HepG2 (cell line): Measurements from ENCODE around the gene NMUR2. TPM values are rescaled to one million over a fixed set of nuclear protein-coding genes. Genes with fewer than 3 reads are reported as not detected.

Experiments used
- ATAC-seq: fragments of 200-7000 bp; cut with Tn5 transposase; 3 replicates; pipeline ENCODE4 v1.9.1; 2020; ENCODE audit warnings: mild to moderate bottlenecking, moderate library complexity
- BruUV-seq: library from RNA; stranded (reverse); fragments of 400-500 nt; replicated peaks from 2 replicates; lab custom pipeline; 2021; lab: Mats Ljungman, UMichigan
- CTCF ChIA-PET: fragments of 300-600 bp; formaldehyde crosslinking; extraction: SDS; loops from one replicate; lab custom pipeline; 2021; ENCODE audit warnings: low total read pairs, inconsistent platforms, low intra/inter-chr PET ratio; lab: Yijun Ruan, JAX
- POLR2A ChIA-PET: fragments of 350-600 bp; sonication (Branson Sonifier 250); formaldehyde crosslinking; loops from one replicate; lab custom pipeline; 2020; ENCODE audit warnings: antibody characterized with exemption, inconsistent platforms; lab: Yijun Ruan, JAX
- DNase-seq: peaks from one replicate; pipeline ENCODE4 v3.0.0-alpha.2; 2015; ENCODE audit warnings: low spot score
- FAIRE-seq: peaks from 3 replicates; lab custom pipeline; 2011; peaks lifted over from hg19 to GRCh38; lab: Jason Lieb, UNC
- H2AFZ ChIP-seq: one replicate; pipeline ENCODE4 v1.6.1; 2011; ENCODE audit warnings: low read length, inconsistent platforms
- H3K27ac ChIP-seq: fragments of 300-600 bp; 3 replicates; pipeline ENCODE4 v1.8.0; 2011; ENCODE audit warnings: mixed run types, mild to moderate bottlenecking, mixed read lengths, low read length, inconsistent platforms; ENCODE audit not compliant: insufficient read depth; ENCODE audit errors: extremely low read length
- H3K27me3 ChIP-seq, 2 experiments: fragments of 200-600 bp in 1 of 2; 2 replicates in 1 of 2; 3 replicates in 1 of 2; pipeline versions ENCODE4 v1.6.0 to v1.8.0; 2011; ENCODE audit warnings: low read length in 2 of 2, mild to moderate bottlenecking in 2 of 2, moderate library complexity in 2 of 2, inconsistent platforms in 1 of 2; ENCODE audit not compliant: insufficient read depth in 2 of 2, control insufficient read depth in 1 of 2
- H3K36me3 ChIP-seq, 2 experiments: fragments of 200-600 bp in 1 of 2; replicated peaks in 1 of 2; 2 replicates in 1 of 2; 3 replicates in 1 of 2; pipeline versions ENCODE4 v1.5.1 to v1.8.0; 2011; ENCODE audit warnings: low read length in 2 of 2, inconsistent platforms in 1 of 2; ENCODE audit not compliant: insufficient read depth in 2 of 2, control insufficient read depth in 1 of 2
- H3K4me1 ChIP-seq: 2 replicates; pipeline ENCODE4 v1.5.1; 2012; ENCODE audit warnings: low read length, inconsistent platforms; ENCODE audit not compliant: insufficient read depth
- H3K4me2 ChIP-seq: 2 replicates; pipeline ENCODE4 v1.6.0; 2011; ENCODE audit warnings: low read depth, low read length, inconsistent platforms
- H3K4me3 ChIP-seq, 3 experiments: fragments of 200-600 bp in 1 of 3; sonication (generic), shearing (Covaris generic) in 1 of 3; replicated peaks in 1 of 3; 2 replicates each; pipeline ENCODE4 v1.5.1; 2011 to 2016; ENCODE audit warnings: low read length in 3 of 3, inconsistent platforms in 2 of 3, low read depth in 2 of 3, mild to moderate bottlenecking in 2 of 3, control low read depth in 1 of 3, mixed read lengths in 1 of 3; ENCODE audit not compliant: insufficient read depth in 1 of 3
- H3K79me2 ChIP-seq: one replicate; pipeline ENCODE4 v1.6.1; 2011; ENCODE audit warnings: low read length, inconsistent platforms; ENCODE audit not compliant: insufficient read depth
- H3K9ac ChIP-seq: 2 replicates; pipeline ENCODE4 v1.6.0; 2011; ENCODE audit warnings: mild to moderate bottlenecking, low read depth, low read length, inconsistent platforms; ENCODE audit not compliant: insufficient read depth
- H3K9me3 ChIP-seq: 2 replicates; pipeline ENCODE4 v1.5.1; 2012; ENCODE audit warnings: mild to moderate bottlenecking, low read length
- H4K20me1 ChIP-seq: 2 replicates; pipeline ENCODE4 v1.6.0; 2011; ENCODE audit warnings: inconsistent platforms, mild to moderate bottlenecking, low read length, moderate library complexity; ENCODE audit not compliant: insufficient read depth
- EP300 ChIP-seq, 3 experiments: sonication (generic) in 1 of 3; formaldehyde crosslinking in 1 of 3; IDR thresholded peaks; 2 replicates each; pipeline versions ENCODE4 v1.5.1 to v1.6.1; 2011 to 2020; ENCODE audit warnings: low read depth in 2 of 3, low read length in 2 of 3, borderline replicate concordance in 1 of 3, improper control_type of control experiment in 1 of 3, mild to moderate bottlenecking in 1 of 3, missing genetic modification reagents in 1 of 3, moderate library complexity in 1 of 3
- FOXO4 ChIP-seq: sonication (generic); formaldehyde crosslinking; conservative IDR thresholded peaks from 2 replicates; pipeline ENCODE4 v1.8.1; 2023; ENCODE audit warnings: missing genetic modification reagents
- HES4 ChIP-seq: sonication (generic); formaldehyde crosslinking; IDR thresholded peaks from 2 replicates; pipeline ENCODE4 v1.9.0; 2021; ENCODE audit warnings: mild to moderate bottlenecking, missing genetic modification reagents, borderline replicate concordance
- HIC2 ChIP-seq: sonication (generic); formaldehyde crosslinking; IDR thresholded peaks from 2 replicates; pipeline ENCODE4 v1.9.0; 2022; ENCODE audit warnings: low read depth, missing genetic modification reagents
- MAFF ChIP-seq: IDR thresholded peaks from 2 replicates; pipeline ENCODE4 v1.6.1; 2011; ENCODE audit warnings: low read depth, low read length, improper control_type of control experiment
- MAFK ChIP-seq, 2 experiments: IDR thresholded peaks in 1 of 2; conservative IDR thresholded peaks in 1 of 2; 2 replicates each; pipeline ENCODE4 v1.6.1; 2011; ENCODE audit warnings: improper control_type of control experiment in 2 of 2, low read length in 2 of 2
- ZNF143 ChIP-seq: sonication (generic); formaldehyde crosslinking; IDR thresholded peaks from 2 replicates; pipeline ENCODE4 v1.4.0; 2020; ENCODE audit warnings: missing genetic modification reagents
- ZNF569 ChIP-seq: sonication (generic); formaldehyde crosslinking; IDR thresholded peaks from 2 replicates; pipeline ENCODE4 v1.5.0; 2020; ENCODE audit warnings: mild to moderate bottlenecking, missing genetic modification reagents, moderate library complexity, borderline replicate concordance
- ZNF850 ChIP-seq: sonication (generic); formaldehyde crosslinking; conservative IDR thresholded peaks from 2 replicates; pipeline ENCODE4 v1.9.0; 2021; ENCODE audit warnings: mild to moderate bottlenecking, missing genetic modification reagents
- ZNF878 ChIP-seq: sonication (generic); formaldehyde crosslinking; IDR thresholded peaks from 2 replicates; pipeline ENCODE4 v1.8.1; 2023; ENCODE audit warnings: mild to moderate bottlenecking, missing genetic modification reagents, moderate library complexity
- ZSCAN31 ChIP-seq: sonication (generic); formaldehyde crosslinking; IDR thresholded peaks from 2 replicates; pipeline ENCODE4 v1.5.0; 2020; ENCODE audit warnings: low read depth, mild to moderate bottlenecking, missing genetic modification reagents
- WGBS: methylation state at CpG from one replicate; pipeline ENCODE4 v1.1.6; 2017; ENCODE audit warnings: low lambda C conversion rate; 5-methylcytosine and 5-hydroxymethylcytosine counted together
- in situ Hi-C: cut with HindIII; loops from 2 replicates; pipeline ENCODE4 v1.10.0; 2017; ENCODE audit warnings: low pct_unique_long_range_greater_than_20kb; ENCODE audit not compliant: extremely low pct_ligation_motif_present
- intact Hi-C: fragments of 100-400 bp; cut with micrococcal nuclease; formaldehyde crosslinking; loops from one replicate; pipeline ENCODE4 v1.10.0; 2022; ENCODE audit not compliant: unreplicated experiment
- polyA plus RNA-seq, 8 experiments: library from polyadenylated mRNA; depleted of rRNA in 3 of 8; stranded (reverse) in 7 of 8; unstranded in 1 of 8; fragments of >200 nt; fragmentation: Illumina TruSeq in 4 of 8; extraction: Trizol in 4 of 8; gene quantifications; 2 replicates each; pipeline versions ENCODE4 v1.2.1 to v1.2.3, GENCODE V29; 2011 to 2016; ENCODE audit warnings: low read depth in 4 of 8, missing spikeins in 1 of 8, mixed read lengths in 1 of 8; ENCODE audit not compliant: insufficient read depth in 1 of 8
- total RNA-seq, 5 experiments: library from RNA; depleted of rRNA; stranded (reverse); fragments of >200 nt; fragmentation: Illumina TruSeq; extraction: Trizol; gene quantifications; 2 replicates each; pipeline ENCODE4 v1.2.3, GENCODE V29; 2016; ENCODE audit warnings: low read depth in 1 of 5

The NMUR2 gene
- total and polyA plus RNA-seq, 2 of the 13 experiments (the other 11 are each of a cell fraction or from before 2014, with no cell fraction given), result not detected

GRCh38 chr5:152427721-152428120, 22.6 kb upstream of the NMUR2 start (continued):
- no peak for TF ChIP-seq HIC2

GRCh38 chr5:152425083-152425482, 20.0 kb upstream of the NMUR2 start:
- ATAC-seq, result no peak
- no peak overlapping the region for H3K9ac ChIP-seq
- in situ Hi-C loops, result no loop called here
- no peaks in the 10 kb centered on the region for H3K36me3 ChIP-seq
- no peak overlapping the region for H3K27ac ChIP-seq
- intact Hi-C loops, result no loop called here
- H3K4me2 ChIP-seq, result no peak overlapping the region
- CTCF ChIA-PET, result no interaction called here
- H3K9me3 ChIP-seq, result no peaks in the 10 kb centered on the region
- no TSS peak for BruUV-seq
- no peak overlapping the region for H3K4me3 ChIP-seq
- peak; percentile 82 to 94 for TF ChIP-seq MAFK (conservative IDR thresholded peaks at IDR 0.05 in 1 of 2, IDR thresholded peaks at IDR 0.05 in 1 of 2; ENCODE audit: low read length in 2 of 2)
- no peak for TF ChIP-seq HES4 (CRISPR knock-in tag)
- no peak for TF ChIP-seq ZNF569 (CRISPR knock-in tag)
- TF ChIP-seq MAFF, result peak; percentile 89
- H3K79me2 ChIP-seq, result no peaks in the 10 kb centered on the region
- H3K27me3 ChIP-seq, result no peaks in the 10 kb centered on the region
- no peak for FAIRE-seq
- H3K4me1 ChIP-seq, result no peaks in the 10 kb centered on the region
- no peak for DNase-seq
- H4K20me1 ChIP-seq, result no peaks in the 10 kb centered on the region
- WGBS, result 15% methylated on average over 2 of the region's 2 CpGs
- POLR2A ChIA-PET, result no interaction called here
- H2AFZ ChIP-seq, result no peak overlapping the region

- in situ Hi-C loops (no loop called here), intact Hi-C loops (no loop called here)
- Histone ChIP-seq H3K4me1 (no peaks in the 10 kb centered on the region), H3K4me3 (no peak overlapping the region), H3K9me3 (no peaks in the 10 kb centered on the region), H4K20me1 (no peaks in the 10 kb centered on the region), H3K4me2 (no peak overlapping the region), H3K27ac (no peak overlapping the region), H3K79me2 (no peaks in the 10 kb centered on the region), H3K9ac (no peak overlapping the region), H3K27me3 (no peaks in the 10 kb centered on the region), H2AFZ (no peak overlapping the region), H3K36me3 (no peaks in the 10 kb centered on the region)
- no peak for TF ChIP-seq ZNF878 (CRISPR knock-in tag)
- TF ChIP-seq ZNF143, result no peak
- no peak for TF ChIP-seq ZSCAN31 (CRISPR knock-in tag)
- TF ChIP-seq FOXO4, result no peak
- TF ChIP-seq ZNF850, result no peak
- no peak for TF ChIP-seq EP300 (IDR thresholded peaks at IDR 0.05; ENCODE audit: low read depth in 2 of 2, low read length in 2 of 2)
- no peak for TF ChIP-seq EP300 (CRISPR knock-in tag; IDR thresholded peaks at IDR 0.05; ENCODE audit: borderline replicate concordance)
- WGBS, result 0% methylated on average over 2 of the region's 2 CpGs
- no peak for ATAC-seq
- no peak for FAIRE-seq
- ChIA-PET POLR2A (no interaction called here), CTCF (no interaction called here)
- no TSS peak for BruUV-seq
- DNase-seq, result no peak
These were observed 19.4 kb upstream of the NMUR2 start for GRCh38 chr5:152424501-152424900.
